HCT116 (cell line): ENCODE data around the gene ARMC3.

Experiments
- CEBPB ChIP-seq: IDR thresholded peaks from 2 replicates; pipeline ENCODE4 v1.6.1; 2012; ENCODE audit warnings: low read depth
- EZH2phosphoT487 ChIP-seq: fragments of 200-600 bp; IDR thresholded peaks from 2 replicates; pipeline ENCODE4 v1.6.1; 2018; ENCODE audit warnings: antibody characterized with exemption, borderline replicate concordance
- POLR2A ChIP-seq: IDR thresholded peaks from 2 replicates; pipeline ENCODE4 v1.7.0; 2011; ENCODE audit warnings: borderline replicate concordance; ENCODE audit not compliant: insufficient read depth, insufficient read length; ENCODE audit errors: extremely low read depth

DNA sequence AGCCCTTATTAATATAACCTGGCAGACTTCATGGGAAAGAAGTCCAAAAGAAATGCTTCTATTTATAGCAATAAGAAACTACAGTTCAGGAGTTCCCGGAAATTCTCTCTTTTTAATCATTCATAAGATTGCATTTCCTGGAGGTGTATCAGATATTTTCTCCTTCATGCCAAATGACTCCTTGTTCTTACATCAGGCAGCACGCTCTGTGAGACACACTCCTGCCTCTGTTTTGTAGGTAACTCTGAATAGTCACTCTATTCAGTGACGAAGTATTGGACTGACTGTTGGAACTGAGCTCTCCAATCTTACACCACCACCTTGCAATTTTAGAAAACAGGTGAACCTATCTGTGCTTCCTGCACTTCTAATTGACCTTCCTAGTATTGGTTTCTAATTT is 88.8 kb downstream of the ARMC3 start:
- no peak for TF ChIP-seq POLR2A
- no peak for TF ChIP-seq CEBPB
- TF ChIP-seq EZH2phosphoT487, result no peak
